Endothelial cell of umbilical vein (primary cell): ENCODE measurements around the gene NLRC3. TPM values are rescaled to one million over a fixed set of nuclear protein-coding genes. Genes with fewer than 3 reads are reported as not detected.

Experiments used
- BruUV-seq: library from RNA; stranded (reverse); fragments of 400-500 nt; replicated peaks from 2 replicates; lab custom pipeline; 2021; lab: Mats Ljungman, UMichigan
- CTCF ChIA-PET: fragments of 300-600, 350-600 bp; sonication (Branson Sonifier 250); formaldehyde crosslinking; loops from one replicate; lab custom pipeline; 2021; ENCODE audit warnings: antibody characterized with exemption, inconsistent platforms; lab: Charles Lee
- POLR2A ChIA-PET: fragments of 300-600, 350-600 bp; sonication (Branson Sonifier 250); formaldehyde crosslinking; loops from one replicate; lab custom pipeline; 2021; ENCODE audit warnings: antibody characterized with exemption, inconsistent platforms; lab: Charles Lee
- DNase-seq: peaks from one replicate; pipeline ENCODE4 v3.0.0-alpha.2; 2011; ENCODE audit warnings: low read depth, low spot score
- FAIRE-seq: peaks from 2 replicates; lab custom pipeline; 2011; peaks lifted over from hg19 to GRCh38; lab: Jason Lieb, UNC
- H2AFZ ChIP-seq: 2 replicates; pipeline ENCODE4 v1.6.0; 2012; ENCODE audit warnings: low read depth, low read length, control low read depth, inconsistent platforms
- H3K27ac ChIP-seq: 2 replicates; pipeline ENCODE4 v1.5.1; 2011; ENCODE audit warnings: low read depth, mild to moderate bottlenecking, control low read depth, low read length, moderate library complexity; ENCODE audit not compliant: insufficient read depth
- H3K27me3 ChIP-seq, 2 experiments: 2 replicates each; pipeline versions ENCODE4 v1.6.0 to v1.6.1; 2011; ENCODE audit warnings: low read length in 2 of 2, mixed read lengths in 1 of 2; ENCODE audit not compliant: control insufficient read depth in 2 of 2, insufficient read depth in 2 of 2
- H3K36me3 ChIP-seq, 2 experiments: 2 replicates in 1 of 2; 3 replicates in 1 of 2; pipeline ENCODE4 v1.5.1; 2011; ENCODE audit warnings: low read length in 2 of 2, mild to moderate bottlenecking in 1 of 2, moderate library complexity in 1 of 2; ENCODE audit not compliant: control insufficient read depth in 2 of 2, insufficient read depth in 2 of 2; ENCODE audit errors: extremely low read depth in 1 of 2
- H3K4me1 ChIP-seq: 3 replicates; pipeline ENCODE4 v1.5.1; 2011; ENCODE audit warnings: mild to moderate bottlenecking, low read length; ENCODE audit not compliant: control insufficient read depth, insufficient read depth; ENCODE audit errors: extremely low read depth
- H3K4me2 ChIP-seq: 2 replicates; pipeline ENCODE4 v1.6.1; 2011; ENCODE audit warnings: low read length, control low read depth, mixed read lengths; ENCODE audit not compliant: insufficient read depth
- H3K4me3 ChIP-seq, 3 experiments: fragments of 200-600 bp in 1 of 3; sonication (generic), shearing (Covaris generic) in 1 of 3; replicated peaks in 1 of 3; 2 replicates each; pipeline ENCODE4 v1.5.1; 2011 to 2016; ENCODE audit warnings: control low read depth in 3 of 3, low read length in 3 of 3, mild to moderate bottlenecking in 2 of 3, inconsistent platforms in 1 of 3, low read depth in 1 of 3, moderate library complexity in 1 of 3; ENCODE audit not compliant: insufficient read depth in 1 of 3
- H3K79me2 ChIP-seq: 2 replicates; pipeline ENCODE4 v1.6.0; 2012; ENCODE audit warnings: low read length, inconsistent platforms; ENCODE audit not compliant: control insufficient read depth, insufficient read depth
- H3K9ac ChIP-seq: replicated peaks from 2 replicates; pipeline ENCODE3; 2011; ENCODE audit warnings: low read length, control low read depth; ENCODE audit not compliant: insufficient read depth; ENCODE audit errors: extremely low read depth
- H3K9me1 ChIP-seq: replicated peaks from 3 replicates; pipeline ENCODE4 v1.6.0; 2011; ENCODE audit warnings: mild to moderate bottlenecking, low read length; ENCODE audit not compliant: control insufficient read depth, insufficient read depth; ENCODE audit errors: extremely low read depth
- H3K9me3 ChIP-seq: replicated peaks from 2 replicates; pipeline ENCODE4 v1.5.1; 2012; ENCODE audit warnings: low read length, inconsistent platforms; ENCODE audit not compliant: control insufficient read depth, insufficient read depth
- H4K20me1 ChIP-seq: replicated peaks from 2 replicates; pipeline ENCODE3; 2011; ENCODE audit warnings: mild to moderate bottlenecking, low read length; ENCODE audit not compliant: control insufficient read depth, insufficient read depth; ENCODE audit errors: extremely low read depth
- MYC ChIP-seq: IDR thresholded peaks from one replicate; pipeline ENCODE4 v1.6.1; 2011; ENCODE audit warnings: mild to moderate bottlenecking, low read depth, low read length
- dilution Hi-C: fragments of 300-500 bp; cut with MboI; formaldehyde crosslinking; loops from one replicate; pipeline ENCODE4 v1.15.0; 2019; ENCODE audit warnings: low sequenced_read_pairs; ENCODE audit not compliant: extremely low pct_ligation_motif_present
- intact Hi-C: fragments of 100-400 bp; cut with micrococcal nuclease; formaldehyde crosslinking; loops from one replicate; pipeline ENCODE4 v1.10.0; 2022
- polyA plus RNA-seq, 4 experiments: library from polyadenylated mRNA; depleted of rRNA in 3 of 4; stranded (reverse) in 3 of 4; unstranded in 1 of 4; fragments of >200 nt; gene quantifications; 2 replicates each; pipeline versions ENCODE4 v1.2.1 to v1.2.3, GENCODE V29; 2011 to 2012; ENCODE audit warnings: missing spikeins in 1 of 4
- total RNA-seq: library from RNA; stranded (reverse); gene quantifications from 2 replicates; pipeline ENCODE4 v1.2.3, GENCODE V29; 2021
- TF ChIP-seq, protein P1 (sequence below), 2 donors: IDR thresholded peaks; 1 replicate in 1 of 2; 2 replicates in 1 of 2; pipeline ENCODE4 v1.5.1; 2011; ENCODE audit warnings: low read length in 2 of 2, mild to moderate bottlenecking in 2 of 2, moderate library complexity in 2 of 2, control low read depth in 1 of 2, inconsistent platforms in 1 of 2, low read depth in 1 of 2; ENCODE audit not compliant: insufficient read depth in 1 of 2; ENCODE audit errors: extremely low read depth in 1 of 2

NLRC3 gene
- total and polyA plus RNA-seq, 2 donors (not counting 3 experiments of a cell fraction or from before 2014, with no cell fraction given) = 0.84 to 3.4 TPM

DNA sequence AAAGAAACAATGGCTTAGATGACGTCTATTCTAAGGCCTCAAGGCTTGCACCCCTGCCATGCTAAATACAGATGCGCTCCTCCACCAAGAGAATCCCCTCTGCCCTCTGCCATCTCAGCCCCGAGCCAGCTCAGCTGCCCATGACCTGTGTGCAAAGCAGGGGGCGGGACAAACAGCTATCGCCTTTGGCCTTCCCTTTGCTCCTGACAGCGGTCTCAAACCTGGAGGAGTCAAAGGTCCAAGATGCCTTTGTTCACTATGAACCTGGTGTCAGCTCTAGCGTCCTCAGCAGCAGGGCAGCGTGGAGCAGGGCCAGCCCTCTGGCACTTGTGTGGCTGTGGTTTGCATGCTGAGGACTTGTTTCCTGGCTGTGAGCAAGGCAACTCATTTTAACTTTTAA, 21.9 kb upstream of the NLRC3 start:
- FAIRE-seq = no peak
- no peak for DNase-seq
- no TSS peak for BruUV-seq

GRCh38 chr16:3598236-3598635, 21.0 kb upstream of the NLRC3 start:
- no peak for DNase-seq
- dilution Hi-C loops = no loop called here
- Histone ChIP-seq H3K4me2 (no peak overlapping the region), H3K9ac (no peak overlapping the region), H3K27ac (no peak overlapping the region), H3K4me1 (no peaks in the 10 kb centered on the region), H3K9me3 (no peaks in the 10 kb centered on the region), H3K4me3 (no peak overlapping the region), H4K20me1 (no peaks in the 10 kb centered on the region), H3K9me1 (no peaks in the 10 kb centered on the region), H2AFZ (no peak overlapping the region), H3K79me2 (no peaks in the 10 kb centered on the region), H3K36me3 (no peaks in the 10 kb centered on the region), H3K27me3 (no peaks in the 10 kb centered on the region)
- CTCF ChIA-PET = no interaction called here
- intact Hi-C loops = no loop called here
- POLR2A ChIA-PET = interaction anchor here (0.6 kb wide), 1 partner anchor 81 kb away, joined by 3 read pairs; no protein-coding TSS in a partner anchor
- FAIRE-seq = no peak
- no peak for TF ChIP-seq MYC
- no TSS peak for BruUV-seq

More for the DNA sequence above, 21.9 kb upstream of the NLRC3 start:
- Histone ChIP-seq H3K9me1 (no peaks in the 10 kb centered on the region), H3K9me3 (no peaks in the 10 kb centered on the region), H3K4me2 (no peak overlapping the region), H4K20me1 (no peaks in the 10 kb centered on the region), H3K79me2 (no peaks in the 10 kb centered on the region), H3K9ac (no peak overlapping the region), H3K4me3 (no peak overlapping the region), H3K4me1 (no peaks in the 10 kb centered on the region), H2AFZ (no peak overlapping the region), H3K27ac (no peak overlapping the region), H3K36me3 (no peaks in the 10 kb centered on the region), H3K27me3 (no peaks in the 10 kb centered on the region)
- TF ChIP-seq, protein P1, sequence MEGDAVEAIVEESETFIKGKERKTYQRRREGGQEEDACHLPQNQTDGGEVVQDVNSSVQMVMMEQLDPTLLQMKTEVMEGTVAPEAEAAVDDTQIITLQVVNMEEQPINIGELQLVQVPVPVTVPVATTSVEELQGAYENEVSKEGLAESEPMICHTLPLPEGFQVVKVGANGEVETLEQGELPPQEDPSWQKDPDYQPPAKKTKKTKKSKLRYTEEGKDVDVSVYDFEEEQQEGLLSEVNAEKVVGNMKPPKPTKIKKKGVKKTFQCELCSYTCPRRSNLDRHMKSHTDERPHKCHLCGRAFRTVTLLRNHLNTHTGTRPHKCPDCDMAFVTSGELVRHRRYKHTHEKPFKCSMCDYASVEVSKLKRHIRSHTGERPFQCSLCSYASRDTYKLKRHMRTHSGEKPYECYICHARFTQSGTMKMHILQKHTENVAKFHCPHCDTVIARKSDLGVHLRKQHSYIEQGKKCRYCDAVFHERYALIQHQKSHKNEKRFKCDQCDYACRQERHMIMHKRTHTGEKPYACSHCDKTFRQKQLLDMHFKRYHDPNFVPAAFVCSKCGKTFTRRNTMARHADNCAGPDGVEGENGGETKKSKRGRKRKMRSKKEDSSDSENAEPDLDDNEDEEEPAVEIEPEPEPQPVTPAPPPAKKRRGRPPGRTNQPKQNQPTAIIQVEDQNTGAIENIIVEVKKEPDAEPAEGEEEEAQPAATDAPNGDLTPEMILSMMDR (IDR thresholded peaks at IDR 0.05; ENCODE audit: extremely low read depth in 1 of 2, insufficient read depth in 1 of 2, low read depth in 1 of 2, low read length in 2 of 2) = no peak
- dilution Hi-C loops (no loop called here), intact Hi-C loops (no loop called here)
- ChIA-PET CTCF (no interaction called here), POLR2A (no interaction called here)
